ENCODE measurements around the gene C2CD5.

Gene C2CD5

DNA sequence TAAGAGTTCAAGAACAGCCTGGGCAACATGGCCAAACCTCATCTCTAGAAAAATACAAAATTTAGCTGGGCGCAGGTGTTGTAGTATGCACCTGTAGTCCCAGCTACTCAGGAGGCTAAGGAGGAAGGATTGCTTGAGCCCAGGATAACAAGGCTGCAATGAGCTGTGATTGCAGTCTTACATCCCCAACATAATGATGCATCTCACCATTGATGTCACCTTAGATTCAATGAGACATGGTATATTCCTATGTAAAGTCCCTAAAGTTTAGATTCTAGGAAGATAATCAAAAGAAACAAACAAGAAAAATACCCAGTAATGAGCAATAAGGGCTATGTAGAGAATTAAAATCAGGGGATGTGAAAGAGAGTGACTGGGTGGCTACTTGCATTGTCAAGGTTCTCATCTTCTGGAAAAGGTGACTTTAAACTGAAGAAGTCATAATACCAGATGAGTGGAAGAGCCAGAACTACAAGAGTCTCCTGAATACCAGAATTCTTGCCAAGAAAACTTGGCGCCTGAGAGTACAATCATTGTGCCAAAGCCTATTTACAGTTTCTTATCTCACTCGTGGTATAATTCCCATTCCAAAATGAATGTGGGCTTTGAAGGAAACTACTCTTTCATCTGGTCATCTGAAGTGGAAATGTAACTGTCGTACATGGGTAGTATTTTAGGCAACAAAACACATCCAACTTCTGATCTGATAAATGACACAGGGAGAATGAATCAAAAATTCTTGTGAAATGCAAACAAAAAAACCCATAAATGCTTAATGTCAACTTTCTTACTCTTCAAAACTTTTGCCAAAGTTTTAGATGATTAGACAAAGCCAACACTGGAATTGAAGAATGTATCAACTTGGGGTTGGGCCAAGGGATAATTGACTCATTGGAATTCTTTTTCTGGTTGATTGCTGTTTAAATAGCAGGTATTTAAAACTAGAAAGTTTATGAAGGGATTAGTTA, 128.7 kb downstream of the C2CD5 start:
- no peak for DNase-seq (ENCODE audit: low read depth in 3 of 3)

DNA sequence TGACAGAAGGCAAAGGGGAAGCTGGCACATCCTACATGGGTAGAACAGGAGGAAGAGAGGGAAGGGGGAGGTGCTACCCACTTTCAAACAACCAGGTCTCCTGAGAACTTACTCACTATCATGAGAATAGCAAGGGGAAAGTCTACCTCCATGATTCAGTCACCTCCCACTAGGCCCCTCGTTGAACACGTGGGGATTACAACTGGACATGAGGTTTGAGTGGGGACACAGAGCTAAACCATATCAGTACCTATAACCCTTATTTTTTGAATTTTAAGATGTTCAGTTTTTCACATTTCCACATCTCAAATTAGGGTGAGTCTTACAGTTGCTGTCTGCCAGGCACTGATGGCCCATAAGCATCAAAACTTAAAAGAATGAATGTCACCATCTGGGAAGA, 129.6 kb downstream of the C2CD5 start:
- no peak for DNase-seq (ENCODE audit: low read depth in 3 of 3)

DNA sequence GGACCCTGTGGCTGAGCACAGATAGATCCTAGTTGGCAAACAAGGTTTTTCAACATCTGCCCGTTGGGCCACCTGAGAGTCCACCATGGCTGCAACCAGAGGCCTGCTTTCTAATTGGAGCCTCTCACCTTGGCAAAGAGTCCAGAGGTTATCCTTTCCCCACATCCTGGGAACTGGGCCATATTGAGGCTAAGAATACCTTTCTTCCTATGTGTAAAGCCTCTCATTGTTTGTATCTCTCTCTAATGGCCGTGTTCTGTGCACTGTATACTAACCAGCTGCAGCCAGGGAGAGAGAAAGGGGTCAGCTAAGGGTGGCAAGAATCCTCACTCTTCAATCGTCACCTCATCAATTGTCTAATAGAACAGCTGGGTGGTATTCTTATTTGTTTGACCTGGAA, 130.8 kb downstream of the C2CD5 start:
- no peak for DNase-seq (ENCODE audit: low read depth in 3 of 3)

DNA sequence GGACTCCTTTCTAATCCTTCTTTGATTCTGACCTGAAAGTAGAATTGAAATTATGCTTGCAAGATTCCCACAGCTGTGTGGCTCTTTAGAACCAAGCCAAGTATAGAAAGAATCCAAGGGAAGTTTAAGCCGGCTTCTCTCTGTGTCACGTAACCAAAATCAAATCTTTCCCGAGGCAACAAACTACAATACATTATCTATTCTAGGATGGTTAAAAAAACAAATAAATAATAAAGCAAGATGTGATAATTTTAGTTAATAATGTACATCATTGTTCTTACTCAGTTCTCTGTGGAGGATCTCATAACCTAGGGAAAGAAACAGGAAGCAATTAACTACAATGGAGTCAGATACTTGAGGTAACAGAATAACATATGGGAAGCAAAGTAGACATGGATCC, 131.8 kb downstream of the C2CD5 start:
- DNase-seq (ENCODE audit: low read depth in 3 of 3) = no peak

DNA sequence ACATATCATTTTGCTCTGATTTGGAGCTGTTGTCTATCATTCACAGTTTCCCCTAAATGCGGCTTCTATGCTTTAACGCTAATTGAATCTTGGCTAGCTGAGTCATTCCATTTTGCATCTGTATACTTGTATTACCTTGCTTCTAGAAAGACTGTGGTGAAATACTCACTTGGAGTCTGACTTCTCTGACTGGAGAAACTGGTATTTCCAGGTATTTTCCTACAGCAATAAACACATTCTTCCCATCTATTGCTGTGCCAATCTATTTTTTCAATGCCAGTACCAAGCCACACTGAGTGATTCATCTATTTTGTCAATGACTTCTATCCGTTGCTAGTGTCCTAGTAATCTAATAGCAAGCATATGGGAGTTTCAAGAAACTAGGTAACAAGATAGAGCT, 133.9 kb downstream of the C2CD5 start:
- no peak for DNase-seq (ENCODE audit: low read depth in 3 of 3)

DNA sequence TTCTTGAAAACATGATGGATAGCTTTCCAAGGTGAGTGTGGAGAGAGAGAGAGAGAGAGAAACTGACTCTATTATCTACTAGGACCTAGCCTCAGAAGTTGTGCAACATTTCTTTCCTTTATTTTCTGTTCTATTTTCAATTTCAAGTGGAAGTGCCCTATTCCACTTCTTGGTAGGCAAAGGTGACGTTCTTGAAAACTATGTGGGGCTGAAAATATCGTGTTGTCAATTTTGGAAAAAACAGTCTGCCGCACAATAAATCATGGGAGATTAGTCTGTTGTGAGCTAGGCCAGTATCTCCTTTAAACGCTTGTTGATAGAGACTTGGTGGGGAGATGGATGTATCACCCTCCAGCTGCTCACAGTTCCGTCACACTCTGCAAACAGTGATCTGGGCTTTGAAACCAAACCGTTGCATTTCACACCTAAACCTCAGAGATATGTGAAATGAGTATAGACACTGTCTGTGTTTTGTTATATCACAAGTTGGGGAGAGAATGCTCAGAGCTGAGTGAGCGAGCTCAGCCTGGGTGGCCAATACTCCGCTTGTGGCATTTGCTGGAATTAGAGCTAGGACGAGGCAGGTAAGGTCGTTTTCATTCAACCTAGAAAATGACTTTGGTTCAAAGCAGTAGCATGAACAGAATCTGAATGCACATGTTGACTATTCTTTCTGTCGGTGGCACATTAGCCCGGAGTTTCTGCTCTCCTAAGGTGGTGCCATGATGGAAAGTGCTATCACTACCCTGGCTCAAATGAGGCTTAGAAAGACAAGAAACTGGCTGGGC, 134.8 kb downstream of the C2CD5 start:
- DNase-seq (ENCODE audit: low read depth in 3 of 3) = peak in 1 of 3 donors; percentile 18

DNA sequence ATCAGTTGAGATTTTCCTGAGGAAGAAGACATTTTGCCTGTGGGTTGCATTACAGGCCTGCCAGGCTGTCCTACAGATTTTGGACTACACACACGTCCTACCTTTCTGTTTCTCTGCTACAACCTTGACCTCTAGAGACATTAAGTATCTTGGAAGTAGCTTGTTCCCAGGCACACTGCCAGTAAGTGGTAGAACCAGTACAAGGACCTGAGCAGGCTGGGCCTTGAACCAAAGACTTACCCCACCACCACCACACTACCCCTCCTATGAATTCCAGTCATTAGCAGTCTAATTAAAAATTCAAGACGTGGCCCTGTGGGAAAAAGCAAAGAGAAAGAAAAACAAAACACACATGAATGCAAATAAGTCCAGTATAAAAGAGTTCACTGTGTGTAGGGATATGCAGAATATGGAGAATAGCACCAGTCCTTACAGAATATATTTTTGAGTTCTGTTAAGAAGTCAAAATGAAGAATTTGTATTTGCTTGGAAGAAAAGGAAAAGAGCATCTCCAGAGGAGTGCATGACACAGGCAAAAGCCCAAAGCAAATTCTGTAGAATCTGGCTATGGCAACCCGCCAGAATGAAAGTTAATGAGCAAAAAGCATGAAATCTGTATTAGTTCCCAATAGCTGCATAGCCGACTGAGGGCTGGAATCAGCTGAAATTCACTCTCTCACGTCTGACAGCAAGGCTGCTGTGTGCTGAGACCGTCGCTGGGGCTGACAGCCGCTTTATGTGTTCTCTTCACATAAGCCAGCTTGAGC, 135.5 kb downstream of the C2CD5 start:
- DNase-seq (ENCODE audit: low read depth in 3 of 3) = no peak

DNA sequence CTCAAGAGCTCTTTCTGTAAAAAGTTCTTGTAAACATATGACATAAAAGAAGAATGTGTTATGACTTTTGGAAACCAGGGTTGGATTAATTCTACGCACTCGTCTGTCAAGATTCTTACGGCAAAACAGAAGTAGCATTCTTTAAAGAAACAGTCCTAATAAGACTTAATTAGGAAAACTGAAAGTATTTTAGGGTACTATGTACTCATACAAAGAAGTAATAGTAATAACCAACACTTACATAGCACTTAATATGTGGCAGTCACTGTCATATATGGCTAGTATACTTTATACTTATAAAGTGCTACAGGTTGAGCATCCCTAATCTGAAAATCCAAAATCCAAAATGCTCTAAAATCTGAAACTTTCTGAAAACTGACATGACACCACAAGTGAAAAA, 136.9 kb downstream of the C2CD5 start:
- no peak for DNase-seq (ENCODE audit: low read depth in 3 of 3)

DNA sequence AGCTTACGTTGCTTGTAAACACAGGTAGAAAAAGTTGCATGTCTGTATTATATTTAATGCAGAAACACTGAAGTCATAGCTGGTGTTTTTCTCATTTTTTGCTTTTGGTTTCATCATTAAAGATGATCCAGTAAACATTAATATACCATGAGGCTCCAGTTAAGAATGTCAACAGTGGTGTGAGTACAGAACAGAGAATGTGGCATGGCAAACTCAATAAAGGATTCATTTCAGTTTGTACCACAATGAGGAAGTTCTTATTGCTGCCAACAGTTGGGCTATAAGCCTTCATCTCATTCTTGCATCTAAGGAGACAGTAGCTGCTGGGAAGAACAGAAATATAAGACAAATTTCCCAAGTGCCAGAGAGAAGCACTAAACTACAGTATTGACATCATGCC, 137.7 kb downstream of the C2CD5 start:
- no peak for DNase-seq (ENCODE audit: low read depth in 3 of 3)

DNA sequence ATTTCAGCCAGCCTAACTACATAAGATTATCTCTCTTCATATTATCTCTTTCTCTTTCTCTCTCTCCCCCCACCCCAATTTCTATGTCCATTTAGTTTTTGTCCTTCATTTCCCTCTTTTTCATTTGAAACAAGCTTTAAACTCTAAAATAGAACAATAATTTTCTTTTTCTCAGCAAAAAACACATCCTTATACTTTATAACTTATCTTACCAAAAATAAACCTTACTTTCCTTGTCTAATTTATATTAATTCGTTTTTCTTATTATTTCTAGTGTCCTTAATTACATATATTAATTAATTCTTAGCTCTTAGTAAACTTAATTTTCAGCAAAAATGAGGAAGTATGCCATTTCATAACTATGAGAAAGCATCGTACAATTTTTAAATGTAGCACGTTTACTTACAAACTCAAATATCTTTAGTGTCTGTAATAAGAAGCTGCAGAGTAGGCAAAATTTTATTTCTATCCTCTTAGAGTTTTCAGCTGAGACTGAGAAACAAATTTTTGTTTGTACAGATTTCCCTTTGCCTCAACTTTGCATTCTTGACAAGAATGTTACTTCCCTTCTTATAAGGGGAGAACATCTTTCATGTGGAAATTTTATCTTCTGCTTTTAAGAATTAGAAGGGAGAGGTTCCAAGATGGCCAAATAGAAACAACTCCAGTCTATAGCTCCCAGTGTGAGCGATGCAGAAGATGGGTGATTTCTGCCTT, 144.7 kb downstream of the C2CD5 start:
- no peak for DNase-seq (ENCODE audit: low read depth in 3 of 3)
